Caki2 (cell line): ENCODE data around the gene ZNF668. TPM values are rescaled to one million over a fixed set of nuclear protein-coding genes. Genes with fewer than 3 reads are reported as not detected.

Source experiments
- DNase-seq: peaks from one replicate; pipeline ENCODE4 v3.0.0-alpha.2; 2015; ENCODE audit warnings: low read depth
- in situ Hi-C: cut with HindIII; loops from 2 replicates; pipeline ENCODE4 v1.10.0; 2016; ENCODE audit warnings: low sequenced_read_pairs, low pct_unique_long_range_greater_than_20kb, mixed read lengths
- total RNA-seq: library from RNA; depleted of rRNA; stranded (reverse); fragments of >200 nt; shearing (Covaris generic); gene quantifications from 2 replicates; pipeline ENCODE4 v1.2.3, GENCODE V29; 2014; ENCODE audit warnings: low replicate concordance

ZNF668 gene
- total RNA-seq, 1 experiment from 2014 or later: 18.3 TPM

DNA sequence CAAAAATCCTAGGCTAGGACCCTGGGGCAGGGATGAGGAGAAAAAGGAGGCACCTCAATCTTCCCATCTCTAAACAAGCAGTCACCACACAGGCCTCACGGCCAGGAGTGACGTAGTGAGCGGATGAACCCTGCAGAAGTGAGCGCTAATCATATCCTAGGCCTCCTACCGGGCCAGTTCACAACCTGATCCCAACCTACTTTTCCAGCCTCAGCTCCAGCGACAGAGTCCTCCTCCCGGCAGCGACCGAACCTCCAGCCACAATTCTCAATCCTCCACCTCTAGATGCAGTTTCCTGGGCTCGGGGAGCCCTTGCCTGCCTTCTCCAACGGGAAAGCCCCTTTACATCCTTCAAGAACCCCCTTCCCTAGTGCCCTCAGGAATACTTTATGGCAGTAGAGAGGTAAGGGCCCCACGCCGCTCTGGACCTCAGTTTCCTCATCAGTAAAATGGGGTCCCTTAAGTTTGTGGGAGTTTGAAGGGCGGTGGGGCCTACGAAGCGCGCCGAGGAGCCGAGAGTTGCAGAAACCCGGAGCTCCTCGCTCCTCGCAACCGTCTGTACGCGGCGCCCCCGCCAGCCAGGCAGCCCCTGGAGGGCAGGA, 1.4 kb downstream of the ZNF668 start:
- DNase-seq: no peak
- in situ Hi-C loops: no loop called here

DNA sequence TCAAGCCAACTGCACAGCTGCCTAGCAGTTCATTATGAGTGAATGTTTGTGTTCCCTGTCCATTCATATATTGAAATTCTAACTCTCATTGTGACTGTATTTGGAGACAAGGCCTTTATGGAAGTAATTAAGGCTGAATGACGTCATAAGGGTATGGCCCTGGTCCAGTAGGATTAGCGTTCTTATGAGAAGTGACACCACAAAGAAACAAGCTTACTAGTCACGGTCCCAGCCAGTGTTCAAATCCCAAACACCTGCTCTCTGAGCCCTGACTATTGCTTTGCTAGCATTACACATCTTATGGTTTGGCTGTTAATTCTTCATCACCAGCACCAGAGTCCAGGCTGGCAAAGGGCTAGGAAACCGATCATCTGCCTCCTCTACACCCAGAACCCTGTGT, 2.2 kb downstream of the ZNF668 start:
- in situ Hi-C loops: no loop called here
- DNase-seq: no peak

DNA sequence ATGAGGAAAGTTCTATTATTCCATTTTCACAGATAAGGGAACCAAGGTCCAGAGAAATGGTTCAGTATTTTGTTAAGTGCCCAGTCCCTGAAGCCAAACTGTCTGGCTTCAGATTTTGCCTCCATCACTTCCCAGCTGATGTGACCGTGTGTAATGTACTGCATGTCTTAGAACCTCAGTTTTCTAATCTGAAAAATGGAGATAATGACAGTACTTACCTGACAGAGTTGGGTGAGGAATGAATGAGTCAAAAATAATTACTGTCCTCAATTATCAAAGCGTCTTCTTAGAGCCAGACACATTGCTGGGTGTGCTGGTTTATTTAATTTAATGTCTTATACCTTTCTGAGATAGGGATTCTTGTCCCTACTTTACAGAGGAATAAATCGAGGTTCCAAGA, 6.7 kb downstream of the ZNF668 start:
- no peak for DNase-seq
- in situ Hi-C loops: no loop called here

DNA sequence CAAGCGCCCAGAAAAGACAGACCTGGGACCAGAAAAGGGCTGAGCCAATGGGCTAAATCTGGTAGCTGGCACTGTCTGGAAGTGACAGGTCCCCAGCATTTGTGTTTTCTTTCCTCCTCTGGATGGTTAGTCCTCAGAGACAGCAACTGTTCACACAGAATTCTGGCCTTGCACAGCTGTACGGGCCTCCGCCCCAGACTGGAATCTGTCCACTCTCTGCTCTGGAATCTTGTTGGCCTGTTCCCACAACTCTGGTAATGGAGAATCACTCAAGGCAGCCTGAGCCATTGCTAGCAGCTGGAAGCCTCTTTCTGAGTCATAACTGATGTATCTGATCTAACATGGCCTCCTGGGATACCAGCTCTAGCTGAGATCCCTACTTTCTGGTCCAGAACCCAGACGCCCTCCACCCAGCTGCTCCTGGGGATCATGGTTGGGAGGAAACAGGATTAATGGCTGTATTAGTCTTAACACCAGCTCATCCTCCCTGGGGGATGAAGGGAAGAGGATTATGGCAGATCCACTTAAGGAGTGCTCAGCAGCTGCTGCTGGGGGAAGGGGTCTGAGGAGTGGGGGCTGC, 9.1 kb downstream of the ZNF668 start:
- peak; percentile 64 for DNase-seq
- in situ Hi-C loops: no loop called here

DNA sequence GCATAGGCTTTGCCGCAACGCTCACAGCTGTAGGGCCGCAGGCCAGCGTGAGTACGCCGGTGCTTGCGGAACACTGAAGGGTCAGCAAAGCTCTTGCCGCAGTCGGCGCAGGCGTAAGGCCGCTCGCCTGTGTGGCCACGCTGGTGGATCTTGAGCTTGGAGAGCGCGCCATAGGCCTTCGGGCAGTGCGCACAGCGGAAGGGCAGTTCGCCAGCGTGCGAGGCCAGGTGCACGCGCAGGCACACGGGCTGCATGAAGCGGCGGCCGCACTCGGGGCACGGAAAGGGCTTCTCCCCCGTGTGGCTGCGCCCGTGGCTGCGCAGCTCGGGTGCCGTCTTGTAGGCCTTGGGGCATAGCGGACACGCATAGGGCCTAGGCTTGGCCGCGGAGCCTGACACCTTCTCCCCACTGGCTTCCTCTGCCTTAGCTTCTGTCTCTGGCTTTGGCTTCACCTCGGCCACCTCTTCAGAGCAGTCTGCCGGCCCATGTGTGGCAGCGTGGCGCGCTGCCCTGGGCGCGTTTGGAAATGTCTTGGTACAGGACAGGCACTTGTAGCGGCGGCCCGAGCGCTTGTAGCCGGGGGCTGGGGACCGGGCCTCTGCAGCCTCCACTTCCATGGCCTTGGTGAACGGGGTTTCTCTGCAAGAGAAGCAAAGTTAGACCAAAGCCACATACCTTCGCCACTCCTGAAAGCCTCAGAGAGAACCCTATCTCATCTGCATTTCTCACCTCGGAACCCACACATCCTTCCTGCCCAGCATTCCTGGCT, 10.0 kb downstream of the ZNF668 start:
- in situ Hi-C loops: no loop called here
- no peak for DNase-seq

DNA sequence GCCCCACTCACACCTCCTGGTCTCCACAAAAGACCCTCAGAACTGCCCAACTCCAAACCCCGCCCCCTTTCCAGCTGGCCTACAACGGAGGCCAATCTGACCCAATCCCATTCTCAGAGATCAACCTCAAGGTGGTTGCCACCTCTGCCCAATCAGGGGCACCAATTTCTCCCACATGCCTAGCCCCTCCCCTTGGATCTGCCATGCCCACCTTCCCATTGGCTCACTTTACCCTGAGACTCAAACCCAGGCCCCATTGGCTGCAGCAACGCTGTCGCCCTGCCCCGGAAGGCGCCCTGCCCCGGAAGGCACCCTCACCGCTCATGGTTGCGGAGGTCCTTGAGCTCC, 10.6 kb downstream of the ZNF668 start:
- in situ Hi-C loops: no loop called here
- no peak for DNase-seq

DNA sequence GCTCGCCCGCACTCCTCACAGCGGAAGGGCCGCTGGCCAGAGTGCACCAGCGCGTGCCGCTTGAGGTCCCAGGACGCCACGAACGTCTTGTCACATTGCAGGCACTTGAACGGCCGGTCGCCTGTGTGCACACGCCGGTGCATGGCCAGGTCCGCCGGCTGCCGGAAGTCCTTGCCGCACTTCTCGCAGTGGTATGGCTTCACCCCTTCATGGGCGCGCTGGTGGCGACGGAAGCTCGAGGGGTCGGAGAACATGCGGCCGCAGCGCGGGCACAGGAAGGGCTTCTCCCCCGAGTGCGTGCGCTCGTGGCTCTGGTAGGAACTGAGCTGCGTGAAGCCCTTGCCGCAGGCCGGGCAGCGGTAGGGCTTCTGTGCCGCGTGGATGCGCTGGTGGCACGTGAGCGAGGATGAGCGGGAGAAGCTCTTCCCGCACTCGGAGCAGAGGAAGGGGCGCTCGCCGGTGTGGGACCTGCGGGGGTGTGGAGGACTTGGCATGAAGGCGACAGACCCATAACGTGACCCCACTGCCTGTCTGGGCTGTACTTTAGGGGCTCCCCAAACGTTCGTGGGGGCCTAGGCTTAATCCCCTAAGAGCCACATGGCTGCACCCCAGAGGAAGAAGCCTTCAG, 12.1 kb downstream of the ZNF668 start:
- in situ Hi-C loops: no loop called here
- DNase-seq: no peak

DNA sequence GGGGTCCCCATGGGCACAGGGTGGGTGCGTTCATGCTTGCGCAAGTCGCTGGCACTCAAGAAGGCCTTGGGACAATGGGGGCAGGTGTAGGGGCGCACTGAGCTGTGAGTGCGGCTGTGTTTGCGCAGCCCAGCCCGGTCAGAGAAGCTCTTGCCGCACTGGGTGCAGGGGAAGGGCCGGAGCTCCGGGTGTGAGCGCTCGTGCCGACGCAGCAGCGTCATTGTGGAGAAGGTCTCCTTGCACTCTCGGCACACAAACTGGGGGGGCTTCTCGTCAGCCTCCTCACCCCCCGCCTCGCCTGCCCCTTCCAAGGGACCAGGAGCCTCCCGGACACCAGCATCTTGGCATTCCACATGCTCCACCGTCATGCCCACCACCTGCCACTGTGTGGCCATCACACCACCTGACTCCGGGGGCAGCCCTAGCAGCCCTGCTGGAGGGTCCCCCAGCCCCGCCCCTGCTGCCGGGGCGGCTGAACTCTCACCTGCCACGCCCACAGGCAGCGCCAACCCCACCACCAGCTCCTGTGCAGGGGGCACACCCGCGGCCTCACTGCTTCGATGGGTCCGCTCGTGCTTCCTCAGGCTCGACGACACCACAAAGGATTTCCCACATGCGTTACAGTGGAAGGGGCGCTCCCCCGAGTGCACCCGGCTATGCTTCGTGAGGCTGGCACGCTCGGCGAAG, 12.8 kb downstream of the ZNF668 start:
- no peak for DNase-seq
- in situ Hi-C loops: no loop called here

DNA sequence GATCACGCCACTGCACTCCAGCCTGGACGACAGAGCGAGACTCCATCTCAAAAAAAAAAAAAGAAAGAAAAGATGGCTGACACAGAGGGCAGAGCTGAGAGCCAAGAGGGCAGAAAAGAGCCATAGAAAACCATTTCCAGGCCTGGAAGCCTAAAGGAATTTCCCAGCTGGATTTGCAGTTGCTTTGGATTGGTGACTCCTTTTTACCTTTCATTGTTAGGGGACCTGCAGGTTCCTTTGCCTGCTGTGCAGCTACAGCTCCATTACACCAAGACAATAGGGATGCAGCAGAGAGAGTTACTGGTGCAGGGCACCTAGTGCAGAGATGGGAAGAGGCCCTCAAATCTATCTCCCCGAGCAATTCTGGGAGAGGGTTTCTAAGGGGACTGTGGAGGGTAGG, 18.4 kb downstream of the ZNF668 start:
- no peak for DNase-seq
- in situ Hi-C loops: no loop called here

DNA sequence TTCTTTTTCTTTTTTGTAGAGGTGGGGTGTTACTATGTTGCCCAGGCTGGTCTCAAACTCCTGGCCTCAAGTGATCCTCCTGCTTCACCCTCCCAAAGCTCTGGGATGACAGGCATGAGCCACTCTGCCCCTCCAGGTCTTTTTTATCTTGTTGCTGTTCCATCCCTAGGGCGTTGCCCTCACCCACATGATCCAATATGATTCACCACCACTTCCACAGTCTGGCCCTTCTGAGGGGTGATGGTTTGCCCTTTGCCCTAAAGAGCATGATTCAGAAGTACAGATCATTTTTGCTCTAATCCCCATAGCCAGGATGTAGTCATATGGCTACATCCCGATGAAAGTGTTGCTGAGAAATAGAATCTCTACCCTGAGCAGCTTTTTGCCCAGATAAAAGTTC, 21.9 kb downstream of the ZNF668 start:
- in situ Hi-C loops: no loop called here
- DNase-seq: peak; percentile 95

DNA sequence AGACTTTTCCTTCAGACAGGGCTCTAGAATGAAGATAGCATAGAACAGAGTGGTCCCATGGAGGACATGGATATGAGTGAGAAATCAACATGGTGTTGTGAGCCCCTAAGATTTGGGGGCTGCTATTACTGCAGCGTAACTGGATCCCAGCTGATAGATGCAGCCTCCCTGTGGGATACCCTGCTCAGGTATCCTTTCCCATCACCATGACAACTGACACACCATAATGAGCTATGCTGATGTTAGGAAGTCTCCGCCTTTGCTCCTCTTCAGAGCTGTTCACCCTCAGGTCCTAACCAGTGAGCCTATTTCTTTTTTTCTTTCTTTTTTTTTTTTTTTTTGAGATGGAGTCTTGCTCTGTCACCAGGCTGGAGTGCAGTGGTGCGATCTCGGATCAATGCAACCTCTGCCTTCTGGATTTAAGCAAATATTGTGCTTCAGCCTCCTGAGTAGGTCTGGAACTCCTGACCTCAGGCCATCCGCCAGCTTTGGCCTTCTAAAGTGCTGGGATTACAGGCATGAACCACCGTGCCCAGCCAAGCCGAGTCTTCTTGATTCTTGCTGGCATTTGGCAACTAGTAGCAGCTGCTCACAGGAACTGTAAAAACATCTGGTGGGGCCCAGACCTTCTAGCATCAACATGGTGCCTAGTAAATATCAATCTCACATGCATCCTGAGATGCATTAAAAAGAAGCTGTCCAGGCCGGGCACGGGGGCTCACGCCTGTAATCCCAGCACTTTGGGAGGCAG, 23.6 kb downstream of the ZNF668 start:
- DNase-seq: no peak
- in situ Hi-C loops: no loop called here

DNA sequence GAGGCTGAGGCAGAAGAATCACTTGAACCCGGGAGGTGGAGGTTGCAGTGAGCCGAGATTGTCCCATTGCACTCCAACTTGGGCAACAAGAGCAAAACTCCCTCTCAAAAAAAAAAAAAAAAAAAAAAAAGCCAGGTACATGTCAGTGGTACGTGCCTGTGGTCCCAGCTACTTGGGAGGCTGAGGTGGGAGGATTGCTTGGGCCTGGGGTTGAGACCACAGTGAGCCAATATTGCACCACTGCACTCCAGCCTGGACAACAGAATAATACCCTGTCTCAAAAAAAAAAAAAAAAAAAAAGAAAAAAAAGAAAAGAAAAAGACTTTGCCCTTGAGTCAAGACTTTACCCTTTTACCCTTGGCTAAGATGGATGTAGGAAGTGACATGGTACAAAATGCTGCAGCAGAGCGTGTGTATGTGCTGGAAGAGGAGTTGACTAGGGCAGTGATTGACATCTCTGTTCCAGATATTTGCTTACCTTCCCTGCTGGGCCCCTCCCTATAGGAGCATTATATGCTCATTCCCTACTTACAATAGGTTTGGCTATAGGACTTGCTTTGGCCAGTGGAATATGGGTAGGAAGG, 30.1 kb downstream of the ZNF668 start:
- no peak for DNase-seq
- in situ Hi-C loops: no loop called here

DNA sequence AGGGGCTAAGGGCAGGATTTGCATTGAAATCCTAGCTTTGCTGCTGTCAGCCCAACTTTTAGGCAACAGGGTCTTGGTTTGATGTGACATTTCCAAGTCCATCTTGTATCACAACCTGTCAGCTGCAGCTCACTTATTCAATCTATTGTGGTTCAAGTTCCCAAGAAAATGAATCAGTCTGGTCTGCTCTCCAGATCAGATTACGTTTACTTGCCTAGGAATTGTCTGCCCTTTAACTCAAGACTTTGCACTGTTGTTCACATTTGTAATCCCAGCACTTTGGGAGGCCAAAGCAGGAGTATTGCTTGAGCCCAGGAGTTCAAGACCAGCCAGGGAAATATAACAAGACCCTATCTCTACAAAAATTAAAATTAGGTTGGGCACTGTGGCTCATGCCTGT, 30.7 kb downstream of the ZNF668 start:
- no peak for DNase-seq
- in situ Hi-C loops: no loop called here

DNA sequence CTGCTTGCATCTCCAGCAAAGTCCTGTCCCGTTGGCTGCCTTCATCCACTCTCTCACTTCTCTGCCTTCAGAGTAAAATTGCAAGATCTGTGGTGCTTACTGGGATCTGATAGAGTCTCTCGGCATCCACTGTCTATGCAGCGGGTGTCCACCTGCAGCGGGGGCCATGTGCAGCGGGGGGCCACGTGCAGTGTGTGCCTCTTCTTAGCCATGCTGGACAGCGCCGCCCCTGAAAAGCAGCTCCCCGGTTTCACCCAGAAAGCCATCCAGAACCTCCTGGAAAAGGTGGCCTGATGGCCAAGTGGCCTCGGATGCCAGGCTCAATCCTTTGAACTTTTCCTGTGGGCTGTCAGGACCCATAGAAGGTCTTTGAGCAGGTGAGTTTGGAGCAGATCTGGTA, 31.2 kb downstream of the ZNF668 start:
- in situ Hi-C loops: no loop called here

DNA sequence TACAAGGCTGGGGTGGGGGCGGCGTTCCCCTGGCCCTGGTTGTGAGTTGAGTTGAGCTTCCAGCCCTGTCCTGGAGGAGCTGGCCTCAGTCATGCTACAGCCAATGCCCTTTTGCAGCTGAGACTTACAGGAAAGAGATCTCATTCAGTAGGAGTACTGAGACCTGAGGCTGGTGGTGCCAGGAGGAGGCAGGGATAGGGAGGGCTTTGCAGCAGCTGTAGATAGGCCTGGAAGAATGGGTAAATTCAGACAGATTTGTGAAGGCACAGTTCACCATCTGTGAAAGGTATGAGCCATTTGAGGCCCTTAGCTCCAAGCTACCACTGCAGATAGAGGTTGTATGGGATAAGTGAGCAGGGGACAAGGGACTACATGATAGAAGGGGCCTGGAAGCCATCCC, 35.0 kb downstream of the ZNF668 start:
- in situ Hi-C loops: no loop called here
- no peak for DNase-seq

More for the DNA sequence above, 31.2 kb downstream of the ZNF668 start:
- DNase-seq: no peak

DNA sequence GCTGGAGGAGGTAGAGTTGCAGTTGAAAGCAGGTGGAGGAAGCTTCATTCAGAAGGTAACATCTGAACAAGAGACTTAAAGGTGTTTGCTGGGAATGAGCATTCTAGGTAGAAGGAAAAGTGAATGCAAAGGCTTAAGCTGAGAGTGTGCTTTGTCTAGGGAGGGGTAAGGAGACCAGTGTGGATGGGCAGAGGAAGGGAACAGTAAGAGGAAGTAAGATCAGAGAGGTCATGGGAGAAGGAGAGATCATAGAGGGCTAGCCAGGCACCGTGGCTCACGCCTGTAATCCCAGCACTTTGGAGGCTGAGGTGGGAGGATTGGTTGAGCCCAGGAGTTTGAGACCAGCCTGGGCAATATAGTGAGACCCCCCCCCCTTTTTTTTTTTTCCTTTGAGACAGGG, 37.3 kb downstream of the ZNF668 start:
- in situ Hi-C loops: no loop called here
- DNase-seq: no peak

DNA sequence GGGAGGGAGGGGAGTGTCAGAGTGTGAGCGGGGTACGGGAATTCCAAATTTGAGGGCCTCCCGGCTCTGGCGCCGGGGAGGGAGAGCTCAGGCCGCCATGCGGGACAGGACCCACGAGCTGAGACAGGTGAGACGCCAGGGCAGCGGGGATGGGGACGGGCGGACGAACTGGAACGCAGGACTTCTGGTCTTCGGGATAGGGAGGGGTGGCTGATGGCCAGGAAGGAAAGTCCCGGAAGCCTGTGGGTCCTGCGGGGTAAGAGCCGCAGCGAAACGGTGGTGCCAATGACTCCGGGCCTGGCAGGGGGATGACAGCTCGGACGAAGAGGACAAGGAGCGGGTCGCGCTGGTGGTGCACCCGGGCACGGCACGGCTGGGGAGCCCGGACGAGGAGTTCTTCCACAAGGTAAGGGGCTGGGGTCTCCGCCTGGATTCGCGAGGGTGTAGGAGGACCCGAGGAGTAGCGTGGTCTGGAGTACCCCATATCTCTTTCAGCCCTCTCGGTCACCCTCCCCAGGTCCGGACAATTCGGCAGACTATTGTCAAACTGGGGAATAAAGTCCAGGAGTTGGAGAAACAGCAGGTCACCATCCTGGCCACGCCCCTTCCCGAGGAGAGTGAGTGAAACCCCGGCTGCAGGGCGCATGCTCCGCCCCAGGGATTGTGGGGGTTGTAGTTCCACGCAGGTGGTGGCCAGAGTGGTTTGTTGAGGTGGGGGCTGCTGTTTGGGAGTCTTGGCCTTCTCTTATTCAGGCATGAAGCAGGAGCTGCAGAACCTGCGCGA, 40.1 kb downstream of the ZNF668 start:
- DNase-seq: peak; percentile 76
- in situ Hi-C loops: no loop called here
